IMR-90 (cell line): ENCODE results near the gene NEURL1B.

Source experiments
- CTCF ChIP-seq: conservative IDR thresholded peaks from 2 replicates; pipeline ENCODE4 v1.5.1; 2012; ENCODE audit warnings: mild to moderate bottlenecking, low read depth, low read length, improper control_type of control experiment
- ELK1 ChIP-seq: fragments of 150-350 bp; IDR thresholded peaks from 2 replicates; pipeline ENCODE4 v1.6.1; 2016; ENCODE audit warnings: low read depth, mild to moderate bottlenecking, low read length, moderate library complexity, borderline replicate concordance

GRCh38 chr5:172694541-172694940 is 53.5 kb downstream of the NEURL1B start:
- no peak for TF ChIP-seq CTCF
- no peak for TF ChIP-seq ELK1
